HG03108 (cell line): ENCODE data around the gene STK38L.
A peak's percentile ranks its signal among the peaks of the same experiment; 100 is the strongest.

Experiments
- ATAC-seq: cut with Tn5 transposase; IDR thresholded peaks from one replicate; pipeline ENCODE4 v1.9.1; 2021; ENCODE audit warnings: moderate library complexity; ENCODE audit not compliant: unreplicated experiment

STK38L gene

GRCh38 chr12:27274706-27275105, 30.6 kb downstream of the STK38L start:
- no peak for ATAC-seq

GRCh38 chr12:27276275-27276674, 32.2 kb downstream of the STK38L start:
- ATAC-seq: no peak

GRCh38 chr12:27277846-27278260, 33.8 kb downstream of the STK38L start:
- peak; percentile 93 for ATAC-seq

- no peak for ATAC-seq
These were observed 35.7 kb downstream of the STK38L start for GRCh38 chr12:27279826-27280225.

- no peak for ATAC-seq
These were observed 36.3 kb downstream of the STK38L start for GRCh38 chr12:27280412-27280811.

GRCh38 chr12:27282754-27283153, 38.7 kb downstream of the STK38L start:
- ATAC-seq: no peak

GRCh38 chr12:27284021-27284420, 39.9 kb downstream of the STK38L start:
- no peak for ATAC-seq

- ATAC-seq: no peak
These were observed 40.7 kb downstream of the STK38L start for GRCh38 chr12:27284751-27285150.

GRCh38 chr12:27285403-27285802, 41.3 kb downstream of the STK38L start:
- ATAC-seq: no peak

GRCh38 chr12:27289414-27289813, 45.3 kb downstream of the STK38L start:
- no peak for ATAC-seq

GRCh38 chr12:27290501-27291168, 46.5 kb downstream of the STK38L start:
- no peak for ATAC-seq

GRCh38 chr12:27291862-27292261, 47.8 kb downstream of the STK38L start:
- no peak for ATAC-seq

- ATAC-seq: no peak
These were observed 48.6 kb downstream of the STK38L start for GRCh38 chr12:27292718-27293117.

GRCh38 chr12:27293463-27293862, 49.4 kb downstream of the STK38L start:
- no peak for ATAC-seq

- no peak for ATAC-seq
These were observed 52.6 kb downstream of the STK38L start for GRCh38 chr12:27296674-27297073.

- no peak for ATAC-seq
These were observed 53.5 kb downstream of the STK38L start for GRCh38 chr12:27297566-27297965.

GRCh38 chr12:27299102-27299501, 55.0 kb downstream of the STK38L start:
- ATAC-seq: no peak

GRCh38 chr12:27300226-27300625, 56.1 kb downstream of the STK38L start:
- no peak for ATAC-seq

- no peak for ATAC-seq
These were observed 59.3 kb downstream of the STK38L start for GRCh38 chr12:27303139-27304111.

GRCh38 chr12:27304856-27305255, 60.8 kb downstream of the STK38L start:
- no peak for ATAC-seq

- ATAC-seq: no peak
These were observed 61.8 kb downstream of the STK38L start for GRCh38 chr12:27305673-27306456.
